Measurements from ENCODE around the gene MAPKAP1.

Gene MAPKAP1

GRCh38 chr9:125649826-125650225 is 57.2 kb downstream of the MAPKAP1 start:
- TF ChIP-seq REST (IDR thresholded peaks at IDR 0.05; ENCODE audit: insufficient replicate concordance, low read depth) (no peak), GABPA (IDR thresholded peaks at IDR 0.05; ENCODE audit: low read depth) (no peak), POLR2AphosphoS5 (IDR thresholded peaks at IDR 0.05; ENCODE audit: low read depth) (no peak), SPI1 (IDR thresholded peaks at IDR 0.05; ENCODE audit: borderline replicate concordance, low read depth) (no peak), CTCF (IDR thresholded peaks at IDR 0.05; ENCODE audit: insufficient read depth, low read length) (no peak)
- Histone ChIP-seq H3K4me3 (replicated peaks; ENCODE audit: insufficient read depth, low read length) (no peak overlapping the region), H3K27me3 (ENCODE audit: insufficient read depth, poor library complexity, severe bottlenecking) (no peaks in the 10 kb centered on the region), H3K27ac (replicated peaks) (peak overlapping the region; percentile 73)
- DNase-seq (ENCODE audit: low read depth in 1 of 2, low spot score in 1 of 2) = no peak

- Histone ChIP-seq H3K4me3 (replicated peaks; ENCODE audit: insufficient read depth, low read length) (no peak overlapping the region), H3K27ac (replicated peaks) (peak overlapping the region; percentile 73), H3K27me3 (ENCODE audit: insufficient read depth, poor library complexity, severe bottlenecking) (no peaks in the 10 kb centered on the region)
- peak in 1 of 2 experiments; percentile 74 for DNase-seq (ENCODE audit: low read depth in 1 of 2, low spot score in 1 of 2)
- TF ChIP-seq POLR2AphosphoS5 (IDR thresholded peaks at IDR 0.05; ENCODE audit: low read depth) (no peak), SPI1 (IDR thresholded peaks at IDR 0.05; ENCODE audit: borderline replicate concordance, low read depth) (peak; percentile 99), REST (IDR thresholded peaks at IDR 0.05; ENCODE audit: insufficient replicate concordance, low read depth) (no peak)
These were observed 57.7 kb downstream of the MAPKAP1 start for GRCh38 chr9:125649315-125649714.

GRCh38 chr9:125648294-125648693 is 58.7 kb downstream of the MAPKAP1 start:
- H3K4me3 ChIP-seq (replicated peaks; ENCODE audit: insufficient read depth, low read length) = no peak overlapping the region
- DNase-seq (ENCODE audit: low read depth in 1 of 2, low spot score in 1 of 2) = no peak
- no peaks in the 10 kb centered on the region for H3K27me3 ChIP-seq (ENCODE audit: insufficient read depth, poor library complexity, severe bottlenecking)
- H3K27ac ChIP-seq (replicated peaks) = no peak overlapping the region
- no peak for TF ChIP-seq REST (IDR thresholded peaks at IDR 0.05; ENCODE audit: insufficient replicate concordance, low read depth)
- TF ChIP-seq GABPA (IDR thresholded peaks at IDR 0.05; ENCODE audit: low read depth) = no peak
- no peak for TF ChIP-seq CTCF (IDR thresholded peaks at IDR 0.05; ENCODE audit: insufficient read depth, low read length)
- TF ChIP-seq SPI1 (IDR thresholded peaks at IDR 0.05; ENCODE audit: borderline replicate concordance, low read depth) = no peak
- no peak for TF ChIP-seq POLR2AphosphoS5 (IDR thresholded peaks at IDR 0.05; ENCODE audit: low read depth)

Measured in HL-60 (cell line).